Transverse colon (tissue), 4 donors: ENCODE measurements around the gene OSBPL6. TPM values are rescaled to one million over a fixed set of nuclear protein-coding genes. Genes with fewer than 3 reads are reported as not detected.

Source experiments
- DNase-seq: peaks from one replicate; pipeline ENCODE4 v3.0.0-alpha.2; 2019
- H3K27ac ChIP-seq, 4 donors: fragments of 200-600 bp; sonication (generic); 2 replicates each; pipeline ENCODE4 v1.5.1; 2016 to 2018; ENCODE audit warnings: inconsistent platforms in 4 of 4
- H3K27me3 ChIP-seq: fragments of 200-600 bp; sonication (generic); 2 replicates; pipeline ENCODE4 v1.5.1; 2017; ENCODE audit warnings: inconsistent platforms
- H3K36me3 ChIP-seq, 4 donors: fragments of 200-600 bp; sonication (generic); 2 replicates each; pipeline ENCODE4 v1.5.1; 2017 to 2019; ENCODE audit warnings: inconsistent platforms in 4 of 4
- H3K4me1 ChIP-seq, 4 donors: fragments of 200-600 bp; sonication (generic); 2 replicates each; pipeline ENCODE4 v1.5.1; 2017 to 2020; ENCODE audit warnings: inconsistent platforms in 4 of 4
- H3K4me3 ChIP-seq, 4 donors: fragments of 200-600 bp; sonication (generic); 1 replicate in 1 of 4; 2 replicates in 3 of 4; pipeline versions ENCODE4 v1.5.1 to v1.6.1; 2017 to 2019; ENCODE audit warnings: inconsistent platforms in 4 of 4
- H3K9me3 ChIP-seq, 2 donors: fragments of 200-600 bp; sonication (generic); 2 replicates each; pipeline ENCODE4 v1.5.1; 2017 to 2019; ENCODE audit warnings: inconsistent platforms in 2 of 2
- CTCF ChIP-seq, 5 experiments: fragments of 200-600 bp in 3 of 5; fragments of 450-650 bp in 2 of 5; sonication (generic) in 3 of 5; IDR thresholded peaks; 1 replicate in 2 of 5; 2 replicates in 3 of 5; pipeline ENCODE4 v1.5.1; 2016 to 2017; ENCODE audit warnings: antibody characterized with exemption in 5 of 5, inconsistent platforms in 3 of 5, mild to moderate bottlenecking in 2 of 5, moderate library complexity in 1 of 5
- EP300 ChIP-seq: sonication (generic); formaldehyde crosslinking; IDR thresholded peaks from one replicate; pipeline ENCODE4 v1.6.1; 2017; ENCODE audit warnings: antibody characterized with exemption, low read depth
- POLR2A ChIP-seq: fragments of 450-650 bp; IDR thresholded peaks from one replicate; pipeline ENCODE4 v1.6.1; 2016; ENCODE audit warnings: antibody characterized with exemption, mild to moderate bottlenecking, moderate library complexity
- POLR2AphosphoS5 ChIP-seq, 3 donors: sonication (generic); formaldehyde crosslinking; IDR thresholded peaks; one replicate each; pipeline ENCODE4 v1.6.1; 2016; ENCODE audit warnings: antibody characterized with exemption in 3 of 3
- WGBS, 2 donors: methylation state at CpG; one replicate each; pipeline ENCODE4 v1.1.5; 2018; ENCODE audit warnings: low coverage in 1 of 2; 5-methylcytosine and 5-hydroxymethylcytosine counted together
- in situ Hi-C, 4 donors: fragments of 200-750 bp; cut with MboI; loops; one replicate each; pipeline versions ENCODE4 v1.15.0 to v1.15.1; 2017; ENCODE audit warnings: low sequenced_read_pairs in 3 of 4, low pct_ligation_motif_present in 1 of 4, low pct_unique_long_range_greater_than_20kb in 1 of 4
- intact Hi-C: fragments of 100-400 bp; cut with DNase I; formaldehyde crosslinking; loops from one replicate; pipeline ENCODE4 v1.15.1; 2023; ENCODE audit warnings: low total_unique reads
- total RNA-seq, 4 donors: library from RNA; depleted of rRNA; stranded (reverse); fragments of >200 nt; gene quantifications; one replicate each; pipeline ENCODE4 v1.1.0, GENCODE V29; 2016

The OSBPL6 gene
- total RNA-seq, 4 donors from 2014 or later: 0.95 to 4.0 (median 2.5) TPM

DNA sequence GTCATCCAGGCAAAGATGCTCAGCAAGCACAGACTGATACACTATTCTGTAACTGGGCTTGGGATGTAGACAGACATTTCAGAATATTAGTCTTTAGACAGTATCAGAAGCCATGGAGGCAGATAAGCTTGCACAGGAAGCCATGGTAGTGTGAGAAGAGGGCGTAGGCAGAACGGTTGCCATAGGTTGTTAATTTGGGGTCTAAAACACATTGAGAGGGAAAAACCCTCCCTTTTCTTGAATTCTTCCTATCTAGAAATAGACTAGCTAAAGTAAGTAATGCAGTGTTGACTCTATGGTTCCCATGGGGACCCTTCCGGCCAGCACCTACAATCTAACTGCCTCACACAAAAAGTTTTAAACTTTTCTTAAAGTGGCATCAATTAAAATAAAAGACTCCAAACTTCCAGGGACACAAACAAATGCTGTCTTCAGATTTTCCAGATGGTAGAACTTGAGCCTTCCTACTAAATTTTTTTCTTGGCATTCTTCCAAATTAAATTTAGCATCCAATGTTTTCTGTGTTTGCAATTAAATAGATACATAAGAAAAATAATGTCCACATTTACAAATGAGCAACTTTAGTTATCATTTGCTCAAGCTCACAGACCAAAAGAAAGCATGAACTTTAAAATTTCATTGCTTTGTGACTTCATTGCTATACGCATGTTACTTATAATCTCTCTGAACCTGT lies 254.8 kb downstream of the OSBPL6 start:
- H3K36me3 ChIP-seq: peaks cover 0 to 26% (median 7%) of the 10 kb centered on the region in 4 donors
- TF ChIP-seq POLR2A: no peak
- no peak for TF ChIP-seq EP300
- TF ChIP-seq POLR2AphosphoS5 (IDR thresholded peaks at IDR 0.05): no peak
- TF ChIP-seq CTCF (IDR thresholded peaks at IDR 0.05): no peak
- H3K9me3 ChIP-seq: no peaks in the 10 kb centered on the region
- 51 to 86% methylated on average over 4 of the region's 4 CpGs for WGBS, 2 donors
- peak overlapping the region in 3 of 4 donors; percentile 95 to 100 (median 96) for H3K27ac ChIP-seq
- in situ Hi-C loops: no loop called here
- H3K4me3 ChIP-seq: peak overlapping the region in 2 of 4 donors; percentile 73 to 99
- intact Hi-C loops: loop anchor here (5.0 kb wide), 1 partner anchor 667 kb away; no protein-coding TSS in a partner anchor
- H3K4me1 ChIP-seq: peaks cover 6 to 31% (median 22%) of the 10 kb centered on the region in 4 donors
- no peaks in the 10 kb centered on the region for H3K27me3 ChIP-seq
- DNase-seq: no peak

DNA sequence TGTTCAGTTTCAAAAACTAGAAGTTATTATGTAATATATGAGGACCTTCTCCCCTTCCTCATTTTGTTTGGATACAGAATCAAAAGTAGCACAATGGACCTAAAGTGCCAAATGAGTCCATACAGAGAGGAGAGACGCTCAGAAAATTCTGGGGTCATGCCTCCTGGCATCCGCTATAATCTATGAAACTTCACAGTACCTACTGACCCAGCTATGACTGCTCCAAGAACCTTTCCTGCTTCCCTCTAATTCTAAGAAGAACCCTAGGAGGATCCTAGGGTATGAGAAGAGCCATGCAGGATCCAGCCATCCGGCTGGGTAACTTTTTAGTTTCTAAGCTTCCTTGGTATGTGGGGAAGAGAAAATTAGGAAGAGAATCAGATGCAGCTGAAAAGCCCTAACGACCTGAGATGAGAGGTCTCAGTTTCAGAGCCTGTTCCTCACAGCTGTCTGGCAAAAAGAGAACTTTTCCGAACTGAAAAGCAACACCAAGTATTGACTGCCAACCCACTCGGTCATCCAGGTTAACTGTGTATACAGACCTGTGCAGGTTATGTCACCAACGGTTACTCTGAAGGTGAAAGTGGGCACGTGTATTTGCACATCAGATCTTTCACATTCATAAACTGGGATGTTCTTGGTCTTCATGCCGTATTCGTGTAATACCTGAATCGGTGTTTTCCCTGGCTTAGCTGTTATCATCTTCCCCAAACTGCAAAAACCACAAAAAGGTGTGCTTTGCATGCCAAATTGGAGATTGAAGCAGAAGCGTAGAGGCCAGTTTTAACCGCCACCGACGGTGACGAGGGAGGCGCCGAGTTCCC lies 255.6 kb downstream of the OSBPL6 start:
- 5 to 7% methylated on average over 8 to 18 of the region's 18 CpGs for WGBS, 2 donors
- peak overlapping the region; percentile 95 to 100 (median 96) for H3K27ac ChIP-seq
- TF ChIP-seq POLR2AphosphoS5 (IDR thresholded peaks at IDR 0.05): no peak
- TF ChIP-seq CTCF (IDR thresholded peaks at IDR 0.05): no peak
- no peak for TF ChIP-seq EP300
- no peak for TF ChIP-seq POLR2A
- DNase-seq: peak; percentile 20
- in situ Hi-C loops (no loop called here), intact Hi-C loops (loop anchor here (2.0 to 5.0 kb wide), 2 partner anchors 29 to 668 kb away; partner anchors contain the start of gene FKBP7)
- H3K4me3 ChIP-seq: peak overlapping the region; percentile 53 to 99 (median 82)
- peaks cover 6 to 31% (median 22%) of the 10 kb centered on the region in 4 donors for H3K4me1 ChIP-seq
- H3K27me3 ChIP-seq: no peaks in the 10 kb centered on the region
- no peaks in the 10 kb centered on the region for H3K9me3 ChIP-seq
- peaks cover 0 to 18% (median 6%) of the 10 kb centered on the region in 4 donors for H3K36me3 ChIP-seq

DNA sequence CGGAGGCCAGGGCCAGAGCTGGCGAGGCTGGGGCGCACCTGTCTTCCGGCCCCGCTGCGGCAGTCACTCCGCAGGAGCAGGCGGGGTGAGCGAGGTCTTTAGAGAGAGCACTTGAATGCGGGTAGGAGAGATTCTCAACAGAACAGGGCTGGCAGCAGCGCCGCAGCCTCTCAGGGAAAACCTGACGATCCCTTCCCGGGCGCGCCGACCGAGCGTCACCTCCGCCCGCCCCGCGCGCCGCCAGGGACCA lies 256.1 kb downstream of the OSBPL6 start:
- intact Hi-C loops: loop anchor here (2.0 kb wide), 1 partner anchor 28 kb away; the partner anchor contains the start of gene FKBP7
- Histone ChIP-seq H3K36me3 (peaks cover 0 to 15% (median 5%) of the 10 kb centered on the region in 4 donors), H3K4me1 (peaks cover 6 to 31% (median 22%) of the 10 kb centered on the region in 4 donors), H3K9me3 (no peaks in the 10 kb centered on the region), H3K27ac (peak overlapping the region; percentile 95 to 100 (median 96)), H3K27me3 (no peaks in the 10 kb centered on the region), H3K4me3 (peak overlapping the region; percentile 53 to 99 (median 82))
- TF ChIP-seq POLR2A (no peak), POLR2AphosphoS5 (IDR thresholded peaks at IDR 0.05) (no peak), EP300 (no peak)
- peak; percentile 84 for DNase-seq
- in situ Hi-C loops: no loop called here
- WGBS, 2 donors: 1% methylated on average over 11 of the region's 25 CpGs; no CpG with 5 or more reads in 1 of the 2 donors

DNA sequence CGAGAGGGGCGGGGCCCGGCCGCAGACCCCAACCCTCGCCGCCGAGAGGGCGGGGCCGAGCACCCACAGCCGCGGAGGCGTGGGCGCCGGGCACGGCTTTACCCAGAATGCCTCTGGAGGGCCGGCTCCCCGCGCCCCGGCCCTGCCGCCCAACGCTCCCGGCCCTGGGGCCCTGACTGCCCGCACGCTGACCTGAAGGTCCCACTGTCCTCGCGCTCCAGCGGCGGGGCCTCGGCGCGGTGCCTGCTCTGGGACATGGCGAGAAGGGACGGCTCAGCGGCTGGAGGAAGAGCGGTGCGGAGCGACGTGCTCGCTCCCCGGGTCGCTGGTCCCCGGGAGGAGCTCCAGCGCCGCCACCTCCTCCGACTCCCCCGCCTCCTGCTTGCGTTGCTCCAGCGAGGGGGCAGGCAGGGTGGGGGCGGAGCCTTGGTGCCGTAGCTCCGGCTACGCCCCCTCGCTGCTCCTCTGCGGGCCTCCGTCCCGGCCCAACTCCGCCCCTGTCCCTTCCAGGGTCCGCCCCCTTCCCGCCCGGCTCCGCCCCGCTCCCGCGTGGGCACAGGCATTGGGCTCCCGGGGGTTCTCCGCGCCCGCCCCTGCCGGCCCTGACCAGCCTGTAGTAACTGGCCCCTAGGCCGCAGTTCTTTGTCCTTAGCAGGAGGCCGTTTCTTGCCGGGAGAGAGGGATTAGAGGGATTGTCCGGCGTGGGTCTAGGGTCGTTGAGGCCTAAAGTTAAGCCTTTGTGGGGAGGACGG lies 256.6 kb downstream of the OSBPL6 start, which contains the start of the genes PJVK and PRKRA:
Gene PJVK, plus strand, starts transcription at position 605 of the 752 bp plus-strand sequence. CDS start 2,032 bp downstream, outside the sequence.
Gene PRKRA, minus strand, starts transcription at position 402 of the 752 bp plus-strand sequence. Its CDS starts 145 bp downstream, at position 257.
- TF ChIP-seq POLR2A (peak; percentile 95), POLR2AphosphoS5 (IDR thresholded peaks at IDR 0.05) (peak; percentile 95 to 97 (median 97)), CTCF (IDR thresholded peaks at IDR 0.05) (peak in 1 of 5 experiments; percentile 2), EP300 (no peak)
- Histone ChIP-seq H3K27ac (peak within 1 kb of the TSS; percentile 95 to 100 (median 96)), H3K4me3 (peak within 1 kb of the TSS; percentile 53 to 99 (median 82)), H3K4me1 (peaks cover 6 to 31% (median 22%) of the 10 kb centered on the region in 4 donors), H3K9me3 (no peaks in the 10 kb centered on the region), H3K27me3 (no peaks in the 10 kb centered on the region), H3K36me3 (peaks cover 0 to 10% (median 3%) of the 10 kb centered on the region in 4 donors)
- intact Hi-C loops (loop anchor here (2.0 kb wide), 1 partner anchor 28 kb away; the partner anchor contains the start of gene FKBP7), in situ Hi-C loops (no loop called here)
- DNase-seq: peak; percentile 98
- WGBS, 2 donors: 6% methylated on average over 30 of the region's 76 CpGs; no CpG with 5 or more reads in 1 of the 2 donors
